Transverse colon (tissue), 4 donors: Measurements from ENCODE around the gene DDX39B.

Experiments used
- CTCF ChIP-seq, 5 experiments: fragments of 200-600 bp in 3 of 5; fragments of 450-650 bp in 2 of 5; sonication (generic) in 3 of 5; IDR thresholded peaks; 1 replicate in 2 of 5; 2 replicates in 3 of 5; pipeline ENCODE4 v1.5.1; 2016 to 2017; ENCODE audit warnings: antibody characterized with exemption in 5 of 5, inconsistent platforms in 3 of 5, mild to moderate bottlenecking in 2 of 5, moderate library complexity in 1 of 5
- EP300 ChIP-seq: sonication (generic); formaldehyde crosslinking; IDR thresholded peaks from one replicate; pipeline ENCODE4 v1.6.1; 2017; ENCODE audit warnings: antibody characterized with exemption, low read depth
- POLR2A ChIP-seq: fragments of 450-650 bp; IDR thresholded peaks from one replicate; pipeline ENCODE4 v1.6.1; 2016; ENCODE audit warnings: antibody characterized with exemption, mild to moderate bottlenecking, moderate library complexity
- POLR2AphosphoS5 ChIP-seq, 3 donors: sonication (generic); formaldehyde crosslinking; IDR thresholded peaks; one replicate each; pipeline ENCODE4 v1.6.1; 2016; ENCODE audit warnings: antibody characterized with exemption in 3 of 3

GRCh38 chr6:31540640-31541039 lies 1.2 kb downstream of the DDX39B start:
- TF ChIP-seq POLR2A = no peak
- no peak for TF ChIP-seq CTCF (IDR thresholded peaks at IDR 0.05)
- TF ChIP-seq EP300 = no peak
- no peak for TF ChIP-seq POLR2AphosphoS5 (IDR thresholded peaks at IDR 0.05)
